ENCODE results near the gene SESN1. TPM values are rescaled to one million over a fixed set of nuclear protein-coding genes. Genes with fewer than 3 reads are reported as not detected.

The SESN1 gene
- total RNA-seq, 4 donors from 2014 or later: 32.3 to 104 (median 70.7) TPM

DNA sequence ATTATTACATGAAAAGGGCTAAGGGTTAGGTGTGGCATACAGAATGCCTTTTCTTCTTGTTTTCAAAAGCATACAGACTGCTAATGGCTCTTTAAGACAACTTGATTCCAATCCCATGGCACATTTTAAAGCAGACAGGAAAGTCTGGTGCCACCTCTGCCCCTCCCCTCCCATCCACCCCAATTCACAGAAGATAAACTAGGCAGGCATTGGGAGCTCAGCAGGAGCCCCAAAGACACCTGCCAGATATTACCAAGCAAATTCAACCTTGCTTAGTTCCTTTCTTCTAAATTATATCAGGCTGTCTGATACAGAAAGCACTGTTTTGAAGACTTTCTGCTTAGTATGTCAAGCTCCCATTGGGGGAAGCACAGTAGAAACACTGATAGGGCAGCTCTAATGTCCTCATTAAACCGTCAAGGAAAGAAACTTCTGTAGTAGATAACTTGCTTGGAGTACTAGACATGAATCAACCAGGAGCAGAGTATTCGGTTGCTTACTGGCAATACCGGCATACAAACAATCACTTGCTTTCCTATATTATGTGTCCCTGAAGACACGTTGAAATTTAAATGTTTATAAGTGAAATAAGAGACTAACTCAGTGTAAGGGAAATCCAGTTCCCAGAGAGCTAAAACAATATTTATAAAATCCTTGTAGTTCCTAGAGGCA is 13.0 kb downstream of the SESN1 start:
- no peak overlapping the region for H3K4me3 ChIP-seq
- TF ChIP-seq, protein P1, sequence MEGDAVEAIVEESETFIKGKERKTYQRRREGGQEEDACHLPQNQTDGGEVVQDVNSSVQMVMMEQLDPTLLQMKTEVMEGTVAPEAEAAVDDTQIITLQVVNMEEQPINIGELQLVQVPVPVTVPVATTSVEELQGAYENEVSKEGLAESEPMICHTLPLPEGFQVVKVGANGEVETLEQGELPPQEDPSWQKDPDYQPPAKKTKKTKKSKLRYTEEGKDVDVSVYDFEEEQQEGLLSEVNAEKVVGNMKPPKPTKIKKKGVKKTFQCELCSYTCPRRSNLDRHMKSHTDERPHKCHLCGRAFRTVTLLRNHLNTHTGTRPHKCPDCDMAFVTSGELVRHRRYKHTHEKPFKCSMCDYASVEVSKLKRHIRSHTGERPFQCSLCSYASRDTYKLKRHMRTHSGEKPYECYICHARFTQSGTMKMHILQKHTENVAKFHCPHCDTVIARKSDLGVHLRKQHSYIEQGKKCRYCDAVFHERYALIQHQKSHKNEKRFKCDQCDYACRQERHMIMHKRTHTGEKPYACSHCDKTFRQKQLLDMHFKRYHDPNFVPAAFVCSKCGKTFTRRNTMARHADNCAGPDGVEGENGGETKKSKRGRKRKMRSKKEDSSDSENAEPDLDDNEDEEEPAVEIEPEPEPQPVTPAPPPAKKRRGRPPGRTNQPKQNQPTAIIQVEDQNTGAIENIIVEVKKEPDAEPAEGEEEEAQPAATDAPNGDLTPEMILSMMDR (IDR thresholded peaks at IDR 0.05): no peak
- TF ChIP-seq POLR2A (IDR thresholded peaks at IDR 0.05): no peak
- intact Hi-C loops (cut with DNase I; ENCODE audit: low total_unique reads): no loop called here
- peak overlapping the region; percentile 16 to 82 for H3K27ac ChIP-seq
- H3K36me3 ChIP-seq: no peaks in the 10 kb centered on the region
- H3K9me3 ChIP-seq: no peaks in the 10 kb centered on the region
- H3K27me3 ChIP-seq: no peaks in the 10 kb centered on the region
- DNase-seq: no peak
- peaks cover 0 to 7% of the 10 kb centered on the region in 2 donors for H3K4me1 ChIP-seq

DNA sequence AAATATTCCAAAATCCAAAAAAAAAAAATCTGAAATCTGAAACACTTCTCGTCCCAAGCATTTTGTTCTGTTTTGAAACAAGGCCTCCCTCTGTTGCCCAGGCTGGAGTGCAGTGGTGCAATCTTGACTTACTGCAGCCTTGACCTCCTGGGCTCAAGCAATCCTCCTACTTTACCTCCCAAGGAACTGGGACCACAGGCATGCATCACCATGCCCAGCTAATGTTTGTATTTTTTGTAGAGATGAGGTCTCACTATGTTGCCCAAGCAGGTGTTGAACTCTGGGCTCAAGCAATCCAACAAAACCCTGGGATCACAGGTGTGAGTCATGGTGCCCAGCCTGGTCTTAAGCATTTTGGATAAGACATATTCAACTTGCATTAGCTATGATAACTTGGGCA is 13.6 kb downstream of the SESN1 start:
- no peaks in the 10 kb centered on the region for H3K9me3 ChIP-seq
- no peak for TF ChIP-seq POLR2A (IDR thresholded peaks at IDR 0.05)
- TF ChIP-seq, protein P1 (IDR thresholded peaks at IDR 0.05): no peak
- H3K36me3 ChIP-seq: no peaks in the 10 kb centered on the region
- H3K4me1 ChIP-seq: peaks cover 0 to 4% of the 10 kb centered on the region in 2 donors
- H3K27ac ChIP-seq: peak overlapping the region; percentile 16 to 82
- H3K27me3 ChIP-seq: no peaks in the 10 kb centered on the region
- intact Hi-C loops (cut with DNase I; ENCODE audit: low total_unique reads): no loop called here
- DNase-seq: no peak
- no peak overlapping the region for H3K4me3 ChIP-seq

DNA sequence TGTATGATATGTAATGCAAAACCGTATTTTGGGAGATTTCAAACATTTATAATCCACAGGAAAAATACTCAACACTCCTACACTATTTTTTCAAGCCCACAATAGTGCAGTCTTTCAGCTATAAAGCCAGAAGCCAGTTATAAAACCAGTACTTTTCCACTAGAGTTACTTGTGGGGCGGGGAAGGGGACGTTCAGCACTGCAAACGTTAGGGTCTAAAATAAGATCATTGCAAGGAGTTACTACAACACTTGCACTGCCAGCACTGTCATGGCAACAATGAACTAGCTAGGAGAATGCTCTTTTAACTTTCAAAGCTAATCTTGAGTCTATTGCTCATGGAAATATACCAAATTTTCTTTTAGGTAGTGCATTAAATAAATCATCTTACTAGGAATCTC is 14.7 kb downstream of the SESN1 start:
- Histone ChIP-seq H3K27me3 (no peaks in the 10 kb centered on the region), H3K9me3 (no peaks in the 10 kb centered on the region), H3K4me1 (peaks cover 0 to 4% of the 10 kb centered on the region in 2 donors), H3K4me3 (no peak overlapping the region), H3K27ac (peak overlapping the region; percentile 33 to 82), H3K36me3 (no peaks in the 10 kb centered on the region)
- no peak for TF ChIP-seq POLR2A (IDR thresholded peaks at IDR 0.05)
- TF ChIP-seq, protein P1 (IDR thresholded peaks at IDR 0.05): no peak
- intact Hi-C loops (cut with DNase I; ENCODE audit: low total_unique reads): no loop called here
- peak; percentile 63 to 81 for DNase-seq

DNA sequence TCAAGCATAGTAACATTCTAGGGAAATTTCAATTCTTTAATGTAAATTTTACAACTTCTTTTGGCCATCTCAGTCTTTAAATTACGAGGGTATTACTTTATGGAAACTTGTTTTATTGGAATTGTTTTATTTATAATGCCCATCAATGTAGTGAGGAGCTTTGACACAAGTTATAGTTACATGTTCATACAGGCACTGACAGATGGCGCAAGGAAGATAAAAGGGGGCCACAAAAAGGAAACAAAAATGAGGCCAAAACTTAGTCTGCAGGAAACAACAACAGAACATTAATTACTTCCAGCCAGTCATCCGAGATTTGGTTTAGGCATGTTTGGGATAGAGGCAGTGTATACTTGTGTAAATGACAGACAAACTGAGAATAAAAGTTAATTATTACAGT is 18.3 kb downstream of the SESN1 start:
- H3K9me3 ChIP-seq: no peaks in the 10 kb centered on the region
- no peak overlapping the region for H3K4me3 ChIP-seq
- no peak for TF ChIP-seq POLR2A (IDR thresholded peaks at IDR 0.05)
- TF ChIP-seq, protein P1 (IDR thresholded peaks at IDR 0.05): no peak
- peaks cover 0 to 4% of the 10 kb centered on the region in 2 donors for H3K4me1 ChIP-seq
- H3K27me3 ChIP-seq: no peaks in the 10 kb centered on the region
- no peaks in the 10 kb centered on the region for H3K36me3 ChIP-seq
- no peak for DNase-seq
- H3K27ac ChIP-seq: no peak overlapping the region
- intact Hi-C loops (cut with DNase I; ENCODE audit: low total_unique reads): no loop called here

DNA sequence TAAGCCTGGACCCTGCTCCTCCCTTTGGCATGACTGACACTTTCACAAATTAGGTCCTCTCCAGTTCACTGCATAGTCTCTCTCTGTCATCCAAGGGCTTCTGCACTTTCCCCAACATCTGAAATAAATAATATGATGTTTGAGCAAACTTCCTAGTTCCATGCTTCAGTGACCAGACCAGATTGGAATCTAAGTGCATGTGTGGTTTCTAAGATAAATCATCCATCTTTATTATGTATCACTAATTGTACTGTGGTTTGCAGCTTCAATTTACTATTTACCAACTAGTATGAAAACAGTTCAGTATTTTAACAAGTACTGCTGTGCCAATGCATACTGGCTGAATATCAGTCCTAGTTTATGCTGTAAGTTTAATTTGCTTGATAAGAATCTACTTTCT is 18.7 kb downstream of the SESN1 start:
- no peaks in the 10 kb centered on the region for H3K9me3 ChIP-seq
- H3K27me3 ChIP-seq: no peaks in the 10 kb centered on the region
- DNase-seq: no peak
- no peak overlapping the region for H3K27ac ChIP-seq
- TF ChIP-seq POLR2A (IDR thresholded peaks at IDR 0.05): no peak
- TF ChIP-seq, protein P1 (IDR thresholded peaks at IDR 0.05): no peak
- no peaks in the 10 kb centered on the region for H3K36me3 ChIP-seq
- no peak overlapping the region for H3K4me3 ChIP-seq
- H3K4me1 ChIP-seq: peaks cover 0 to 4% of the 10 kb centered on the region in 2 donors
- intact Hi-C loops (cut with DNase I; ENCODE audit: low total_unique reads): no loop called here
